RPMI8226 (cell line): ENCODE measurements around the gene PCDHAC1.

ENCODE experiments used
- DNase-seq: peaks from one replicate; pipeline ENCODE4 v3.0.0-alpha.2; 2015

The PCDHAC1 gene

GRCh38 chr5:140969880-140970279, 43.8 kb downstream of the PCDHAC1 start:
- DNase-seq = no peak

GRCh38 chr5:140973550-140973949, 47.5 kb downstream of the PCDHAC1 start:
- no peak for DNase-seq

DNA sequence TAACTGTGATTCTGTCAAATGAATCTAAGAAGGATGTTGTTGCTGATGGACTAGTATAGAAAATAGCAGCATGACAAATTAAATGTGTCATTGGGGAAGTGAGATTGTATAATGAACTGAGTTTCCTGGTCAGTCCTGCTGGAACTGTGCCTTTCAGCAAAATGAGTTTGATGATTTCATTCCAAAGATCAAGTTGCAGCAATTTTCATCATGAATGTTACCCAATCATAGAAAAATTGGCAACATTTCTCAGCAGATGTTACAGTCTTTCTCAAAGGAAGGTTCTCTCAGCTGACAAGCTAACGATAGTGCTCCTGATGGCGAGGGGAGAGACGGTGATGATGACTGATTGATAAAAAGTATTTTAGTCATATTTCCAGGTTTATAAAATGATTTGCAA, 50.9 kb downstream of the PCDHAC1 start:
- no peak for DNase-seq

GRCh38 chr5:140978260-140978659, 52.2 kb downstream of the PCDHAC1 start:
- no peak for DNase-seq

DNA sequence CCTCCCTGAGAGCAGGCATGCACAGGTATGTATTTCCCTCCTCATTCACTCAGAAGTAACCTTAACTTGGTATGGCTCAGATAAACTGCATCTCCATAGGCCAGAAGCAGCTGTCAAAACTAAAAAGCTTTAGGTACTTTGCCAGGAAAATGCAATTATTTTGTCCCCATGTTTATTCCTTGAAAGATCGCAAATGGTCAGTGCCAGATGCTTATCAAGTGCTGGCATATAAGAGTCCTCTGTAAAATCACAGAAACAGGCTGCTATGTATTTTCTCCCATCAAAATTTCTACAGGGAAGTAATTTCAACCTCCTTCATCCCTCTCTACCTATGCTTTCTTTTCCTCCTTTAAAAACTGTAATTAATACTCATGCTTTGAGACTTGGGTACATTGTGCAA, 52.9 kb downstream of the PCDHAC1 start:
- DNase-seq = no peak
